NCI-H526 treated with DMSO at 0.1 percent for 48 hours (cell line): ENCODE measurements around the gene BARHL2.

Experiments
- DNase-seq: peaks from one replicate; lab custom pipeline; 2025; lab: John Stamatoyannopoulos, UW

BARHL2 gene

DNA sequence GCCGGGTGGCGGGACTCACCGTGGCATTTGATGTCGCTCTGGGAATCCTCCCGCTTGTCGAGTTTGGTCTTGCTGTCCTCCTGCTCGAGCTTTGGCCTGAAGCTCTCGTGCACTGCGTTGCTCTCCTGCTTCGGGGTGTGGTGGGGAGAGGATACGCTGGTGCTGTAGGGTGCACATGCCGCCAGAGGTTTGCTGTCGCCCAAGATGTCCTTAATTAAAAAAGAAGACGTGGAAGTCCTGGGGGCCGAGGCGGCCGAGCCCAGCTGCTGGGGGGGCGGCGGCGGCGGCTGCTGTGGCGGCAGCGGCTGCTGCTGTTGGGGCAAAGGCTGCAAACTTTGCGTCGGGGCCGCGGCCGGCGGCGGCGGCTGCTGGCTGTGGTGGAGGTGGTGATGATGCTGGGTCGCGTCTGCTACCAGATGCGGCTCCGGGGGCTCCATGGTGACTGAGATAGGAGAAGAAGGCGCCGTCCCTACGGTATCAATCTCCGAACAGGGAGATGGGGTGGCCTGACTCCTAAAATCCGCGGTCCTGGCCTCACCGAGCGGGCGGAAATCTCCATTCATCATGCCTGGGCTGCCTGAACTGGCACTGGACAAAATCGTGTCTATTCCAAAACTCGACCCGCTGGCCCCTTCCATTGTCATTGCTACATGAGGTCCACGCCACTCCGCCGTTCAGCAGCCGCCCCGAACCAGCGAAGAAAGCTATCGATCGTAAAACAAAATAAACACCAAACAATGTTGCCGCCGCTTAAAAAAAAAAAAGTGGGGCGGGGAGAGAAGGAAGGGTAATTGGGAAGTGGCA is at the start of gene BARHL2:
Gene BARHL2 (minus strand): TSS at position 751 of the 804 bp plus-strand sequence. CDS start 107 bp downstream, at position 644.
- no peak for DNase-seq

DNA sequence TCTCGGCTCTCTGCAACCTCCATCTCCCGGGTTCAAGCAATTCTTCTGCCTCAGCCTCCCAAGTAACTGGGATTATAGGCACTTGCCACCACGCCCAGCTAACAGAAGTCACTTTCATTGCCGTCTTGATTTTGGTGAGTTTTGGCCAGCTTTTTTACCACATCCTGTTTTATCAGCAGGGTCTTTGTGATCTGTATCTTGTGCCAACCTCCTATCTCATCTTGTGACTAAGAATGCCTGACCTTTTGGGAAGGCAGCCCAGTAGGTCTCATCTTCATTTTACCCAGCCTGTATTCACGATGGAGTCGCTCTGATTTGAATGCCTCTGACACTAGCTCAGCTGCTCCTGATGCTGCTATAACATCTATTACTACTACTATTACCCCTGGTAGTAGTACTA is 46.8 kb upstream of the BARHL2 start:
- DNase-seq, result no peak

DNA sequence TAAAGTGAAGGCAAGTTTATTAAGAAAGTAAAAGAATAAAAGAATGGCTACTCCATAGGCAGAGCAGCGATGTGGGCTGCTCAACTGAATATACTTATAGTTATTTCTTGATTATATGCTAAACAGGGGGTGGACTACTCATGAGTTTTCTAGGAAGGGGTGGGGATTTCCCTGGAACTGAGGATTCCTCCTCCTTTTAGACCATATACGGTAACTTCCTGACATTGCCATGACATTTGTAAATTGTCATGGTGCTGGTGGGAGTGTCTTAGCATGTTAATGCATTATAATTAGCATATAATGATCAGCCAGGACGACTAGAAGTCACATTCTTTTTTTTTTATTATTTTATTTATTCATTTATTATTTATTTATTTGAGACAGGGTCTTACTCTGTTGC is 46.4 kb upstream of the BARHL2 start:
- DNase-seq, result no peak

DNA sequence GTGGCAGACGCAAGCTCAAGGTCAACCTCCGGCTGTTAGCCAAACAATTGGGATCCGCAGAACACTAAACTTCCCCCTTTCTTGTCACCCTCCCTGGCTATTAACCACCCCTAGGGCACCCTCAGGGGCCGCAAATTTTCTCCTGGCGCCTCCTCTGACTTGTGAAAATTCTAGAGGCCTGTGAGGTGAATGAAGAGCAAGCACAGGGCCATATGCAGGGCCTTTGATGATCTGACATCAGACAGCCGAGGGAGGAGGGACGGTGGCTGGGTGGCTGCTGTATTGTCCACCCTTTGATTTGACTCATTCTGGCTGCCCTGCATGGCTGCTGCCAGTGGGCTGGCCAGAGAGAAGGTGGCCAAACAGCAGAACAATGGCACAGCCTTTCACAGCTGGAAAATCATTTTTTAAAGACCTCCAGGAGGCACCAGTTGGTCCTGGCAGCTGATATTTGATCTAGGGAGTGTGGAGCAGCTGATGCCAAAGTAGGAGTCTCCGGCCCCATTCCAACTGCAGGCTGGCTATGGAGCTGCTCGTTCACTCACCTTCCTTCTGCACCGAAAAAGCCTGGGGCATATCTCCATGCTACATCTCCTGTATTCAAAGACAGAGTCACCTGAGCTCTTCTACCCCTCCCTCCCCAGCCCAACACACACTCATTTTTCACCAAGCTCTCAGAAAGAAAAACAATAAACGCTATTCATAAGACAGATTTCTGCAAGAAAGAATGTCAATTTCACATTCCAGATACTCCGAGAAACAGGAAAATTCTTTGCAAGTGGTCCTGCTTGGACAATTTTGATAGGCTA is 44.9 kb upstream of the BARHL2 start:
- peak; percentile 85 for DNase-seq

DNA sequence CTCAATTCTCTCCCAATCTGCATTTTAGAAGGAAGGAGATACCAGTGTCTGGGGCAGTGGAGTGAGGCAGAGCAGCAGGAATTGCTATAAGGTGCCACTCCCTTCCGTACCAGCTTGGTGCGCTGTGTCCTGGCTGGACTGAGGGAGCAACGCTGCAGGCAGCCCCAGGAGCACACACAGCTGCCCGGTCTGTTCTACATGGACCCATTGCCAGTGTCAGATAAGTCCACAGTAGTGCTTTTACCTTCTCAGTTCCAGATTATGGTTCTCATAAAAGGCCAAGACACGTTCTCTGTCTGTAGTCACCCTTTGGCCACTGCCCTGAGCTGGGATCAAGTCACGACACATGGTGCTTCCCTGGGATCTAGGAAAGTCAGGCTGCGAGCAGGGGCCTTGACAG is 44.1 kb upstream of the BARHL2 start:
- DNase-seq, result no peak

DNA sequence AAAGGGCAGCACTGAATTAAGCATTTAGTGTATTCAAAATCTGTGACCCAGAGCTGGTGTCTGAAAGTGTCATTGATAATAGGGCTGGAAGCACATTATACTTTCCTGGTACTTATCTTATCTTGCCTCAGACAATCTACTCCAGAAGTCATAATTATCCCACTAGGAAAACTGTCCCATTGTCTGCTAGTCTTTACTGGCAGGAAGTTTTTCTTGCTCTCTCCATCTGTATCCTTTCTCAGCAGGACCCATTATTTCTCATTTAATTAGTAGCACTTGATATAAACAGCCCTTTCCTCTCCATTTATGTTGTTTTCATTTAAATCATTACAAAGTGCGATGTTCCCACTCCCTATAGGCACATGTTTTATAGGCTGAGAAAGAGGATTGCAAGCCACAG is 36.5 kb upstream of the BARHL2 start:
- no peak for DNase-seq

DNA sequence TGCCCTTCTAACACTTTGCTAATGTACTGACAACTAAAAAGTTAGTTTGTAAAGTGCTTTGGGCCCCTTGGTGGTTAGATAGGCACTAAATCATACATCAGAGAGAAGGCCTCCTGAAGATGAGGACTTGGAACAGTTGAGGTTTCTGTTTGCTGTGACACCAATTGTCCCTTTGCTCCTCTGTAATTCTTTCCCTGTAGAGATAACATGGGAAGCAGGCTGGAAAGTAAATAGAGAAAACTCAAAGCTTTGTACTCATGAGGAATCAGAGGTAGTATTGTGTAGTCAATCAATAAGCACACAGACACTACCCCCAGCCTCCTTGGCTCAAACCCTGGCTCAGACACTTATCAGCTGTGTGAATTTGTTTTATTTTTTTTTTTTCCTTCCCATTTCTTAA is 31.6 kb upstream of the BARHL2 start:
- no peak for DNase-seq

DNA sequence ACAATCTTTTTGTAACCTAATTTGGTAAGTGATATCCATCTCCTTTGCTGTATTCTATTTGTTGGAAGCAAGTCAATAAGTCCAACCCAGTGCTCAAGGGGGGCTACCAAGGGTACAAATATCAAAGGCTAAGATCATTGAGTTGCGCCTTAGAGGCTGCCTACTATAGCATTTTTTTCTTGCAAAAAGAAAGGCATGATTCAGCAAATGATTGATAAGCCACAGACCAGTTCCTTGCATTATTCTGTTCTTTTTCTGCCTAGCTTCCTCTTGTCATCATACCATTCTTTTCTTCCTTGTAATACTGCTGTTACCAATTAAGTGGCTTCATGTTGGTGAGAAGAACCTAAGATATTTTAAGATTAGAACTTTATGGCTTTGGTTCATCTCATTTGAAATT is 29.8 kb upstream of the BARHL2 start:
- DNase-seq, result no peak

DNA sequence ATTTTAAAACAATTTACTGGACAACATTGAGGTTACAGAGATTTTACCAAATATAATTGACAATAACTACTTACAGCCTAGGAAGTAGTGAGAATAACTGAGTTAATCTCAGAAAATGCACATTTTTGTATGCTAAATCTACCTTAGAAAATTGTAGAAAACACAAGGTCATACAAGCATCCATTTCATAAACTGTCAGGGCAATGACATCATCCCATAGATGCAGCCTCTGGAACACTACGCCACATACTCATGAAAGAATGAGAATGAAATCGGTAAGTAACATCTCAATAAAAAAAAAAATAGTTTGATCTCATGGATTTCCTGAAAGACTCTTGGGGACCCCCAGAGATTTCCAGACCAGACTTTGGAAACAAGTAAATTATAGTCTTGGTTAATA is 28.9 kb upstream of the BARHL2 start:
- no peak for DNase-seq

DNA sequence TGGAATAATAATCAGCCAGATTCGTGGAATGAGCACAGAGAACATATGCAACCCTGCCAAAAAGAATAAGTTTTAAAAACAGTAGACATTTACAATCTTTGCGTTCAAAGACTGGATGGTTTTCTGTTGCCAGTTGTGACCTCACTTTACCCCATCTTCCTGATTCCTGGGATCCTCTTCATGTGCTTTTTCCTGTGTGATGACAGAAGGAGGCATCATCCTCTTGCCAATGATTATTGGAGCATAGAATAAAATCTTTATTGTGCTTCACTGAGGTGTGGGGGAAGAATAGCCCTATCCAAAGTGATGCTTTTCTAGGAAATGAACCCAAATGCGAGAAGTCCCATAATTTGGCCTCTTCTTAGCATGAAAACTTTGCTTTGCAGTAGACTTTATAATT is 15.0 kb upstream of the BARHL2 start:
- DNase-seq, result no peak

DNA sequence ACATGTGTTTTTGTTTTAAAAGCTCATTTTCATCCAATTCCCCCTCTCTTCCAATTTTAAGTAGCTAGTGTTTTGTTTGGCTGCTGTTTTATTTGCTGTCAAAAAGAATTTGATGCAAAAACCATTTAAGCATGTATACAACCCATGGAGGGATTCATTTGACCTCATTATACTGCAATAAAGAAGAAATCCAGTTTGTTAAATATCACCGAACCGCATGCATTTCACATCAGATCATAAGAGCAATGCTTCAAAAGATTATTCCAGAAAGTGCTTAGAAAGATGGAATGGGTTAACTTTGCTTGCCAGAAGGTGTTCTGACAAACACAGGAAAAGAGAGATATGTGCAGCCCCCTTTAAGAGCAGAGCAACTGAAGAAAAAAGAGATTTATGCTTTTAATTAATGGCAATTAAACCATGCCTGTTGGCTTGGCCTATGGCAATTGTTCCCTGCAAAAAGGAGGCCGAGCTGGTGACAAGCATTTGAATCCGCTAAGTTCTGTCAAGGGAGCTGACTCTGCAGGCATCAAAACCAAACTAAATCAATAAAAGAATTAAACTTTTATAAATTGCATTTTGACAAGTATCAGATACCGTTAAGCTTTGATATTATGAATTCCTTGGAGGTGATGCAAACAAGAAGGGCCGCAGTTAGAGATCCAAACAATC is 14.4 kb upstream of the BARHL2 start:
- no peak for DNase-seq

DNA sequence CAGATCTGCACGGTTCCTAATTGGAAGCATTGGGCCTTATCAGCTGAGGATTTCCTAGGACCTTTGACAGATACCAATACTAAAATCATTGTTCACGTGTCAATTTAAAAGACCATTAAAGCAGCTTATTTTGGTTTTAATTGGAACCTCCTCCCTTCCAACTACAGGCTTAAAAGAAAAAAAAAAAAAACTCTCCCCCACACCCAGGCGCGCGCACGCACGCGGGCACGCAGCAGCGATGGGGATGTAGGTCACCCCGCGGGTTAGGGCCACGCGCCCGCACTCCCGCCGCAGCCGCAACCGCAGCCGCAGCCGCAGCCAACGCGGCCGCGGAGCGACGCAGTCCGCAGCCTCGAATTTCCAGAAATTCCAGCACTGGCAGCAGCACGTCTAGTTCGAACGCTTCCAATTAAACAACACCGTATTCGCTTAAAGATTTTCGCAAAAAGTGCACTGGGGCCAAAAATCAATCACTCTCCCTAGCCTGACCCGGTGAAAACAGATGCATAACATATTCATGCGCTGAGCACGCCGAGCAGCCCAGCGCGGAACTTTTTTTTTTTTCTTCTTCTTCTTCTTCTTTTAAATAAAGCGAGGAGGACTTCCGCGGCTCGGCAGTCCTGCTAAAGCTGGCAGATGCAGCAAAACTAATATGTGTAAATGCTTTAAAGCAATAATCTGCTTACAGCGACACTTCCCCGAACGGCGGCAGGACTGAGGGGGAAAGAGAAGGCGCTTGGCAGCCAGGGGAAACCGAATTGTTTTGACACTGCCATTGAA is 13.3 kb upstream of the BARHL2 start:
- peak; percentile 18 for DNase-seq

DNA sequence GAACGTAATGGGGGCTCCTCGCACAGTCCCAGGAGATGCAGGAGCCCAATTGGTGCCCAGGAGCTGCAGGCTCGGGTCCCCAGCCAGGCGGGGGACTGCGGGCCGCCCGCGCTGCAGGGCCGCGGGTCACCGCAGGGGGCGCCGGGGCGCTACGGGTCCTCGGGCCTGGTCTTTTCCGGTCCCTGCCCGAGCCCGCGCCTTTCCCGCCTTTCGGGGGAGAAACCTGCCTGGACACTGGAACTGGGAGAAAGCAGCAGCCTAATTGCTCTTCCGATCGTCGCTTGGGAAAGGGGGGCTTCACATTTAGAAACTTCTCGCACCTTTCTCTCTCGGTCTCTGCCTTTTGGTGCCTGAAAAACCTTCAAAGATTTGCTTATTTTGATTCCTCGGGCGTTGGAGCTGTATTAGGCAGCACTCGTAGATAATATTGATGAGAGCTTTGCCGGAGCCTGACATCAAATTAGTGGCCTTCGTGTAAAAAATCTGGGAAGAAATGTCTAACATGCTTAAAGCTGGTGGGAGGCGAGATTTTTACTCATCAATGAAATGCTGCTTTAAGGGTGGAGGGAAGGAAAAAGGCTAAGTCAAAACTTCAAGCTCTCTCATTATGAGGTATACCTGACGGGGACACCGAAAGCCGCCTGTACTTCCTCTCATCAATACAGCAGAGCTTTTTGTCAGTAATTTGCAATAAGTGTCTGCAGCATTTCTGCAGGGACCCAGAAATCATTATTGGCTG is 12.6 kb upstream of the BARHL2 start:
- peak; percentile 36 for DNase-seq

DNA sequence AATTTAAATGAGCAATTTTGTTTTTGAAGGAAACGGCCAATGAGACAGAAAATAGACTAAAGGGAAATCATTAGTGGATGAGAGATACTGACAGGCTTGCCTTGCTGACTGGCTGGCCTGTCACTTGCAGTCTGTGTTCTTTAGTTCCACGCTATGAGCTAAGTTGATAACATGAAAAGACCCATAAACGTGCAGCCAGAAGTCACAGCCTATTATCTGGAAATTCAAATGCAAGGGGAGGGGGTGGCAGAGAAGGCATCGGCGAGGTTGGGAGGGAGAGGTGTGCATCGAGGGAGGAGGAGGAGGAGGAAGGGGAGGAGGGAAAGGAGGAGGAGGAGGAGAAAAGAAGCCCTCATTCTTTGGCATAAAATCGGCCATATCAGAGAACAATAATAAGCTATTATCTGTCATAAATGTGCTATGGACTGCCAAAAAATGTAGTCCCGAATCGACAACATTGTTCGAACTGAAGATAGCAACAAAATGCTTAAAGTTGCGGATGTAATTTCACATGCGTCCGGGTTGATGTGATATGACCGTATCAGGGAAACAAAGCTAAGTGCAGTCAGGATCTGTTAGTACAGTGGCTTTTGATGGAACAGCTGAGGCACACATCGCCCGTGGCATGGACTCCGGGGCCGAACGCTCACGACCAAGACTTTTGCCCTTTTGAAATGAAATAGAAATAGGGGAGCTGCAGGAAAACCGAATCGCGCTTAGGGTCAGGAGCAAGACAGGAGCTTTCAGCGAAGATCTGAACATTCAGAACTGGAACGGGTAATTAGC is 11.6 kb upstream of the BARHL2 start:
- DNase-seq, result no peak

DNA sequence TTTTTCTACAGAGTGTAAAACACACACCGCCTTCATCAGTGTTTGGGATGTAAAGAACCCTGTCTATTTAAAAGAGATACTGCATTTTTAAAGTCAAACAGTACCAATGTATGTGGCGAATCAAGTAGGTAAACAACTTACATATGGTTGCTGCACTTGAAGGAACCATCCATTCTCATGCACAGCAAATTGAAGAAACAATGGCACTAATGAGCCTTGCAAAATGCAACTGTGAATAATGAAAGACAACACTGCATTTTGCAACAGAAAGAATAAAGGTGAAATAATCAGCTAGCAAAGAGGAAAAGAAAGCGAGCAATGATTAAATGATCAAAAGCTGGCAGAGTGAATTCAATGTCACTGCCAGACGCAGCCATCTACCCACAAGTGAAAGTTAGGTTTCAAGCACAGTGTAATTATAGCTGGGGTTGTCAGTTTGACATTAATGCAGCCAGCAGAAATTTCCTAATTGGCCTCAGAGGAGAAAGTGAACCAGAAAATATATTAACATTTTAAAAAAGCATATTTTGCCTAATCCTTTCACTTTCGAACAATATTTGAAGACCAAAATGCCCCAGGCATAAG is 10.9 kb upstream of the BARHL2 start:
- no peak for DNase-seq

DNA sequence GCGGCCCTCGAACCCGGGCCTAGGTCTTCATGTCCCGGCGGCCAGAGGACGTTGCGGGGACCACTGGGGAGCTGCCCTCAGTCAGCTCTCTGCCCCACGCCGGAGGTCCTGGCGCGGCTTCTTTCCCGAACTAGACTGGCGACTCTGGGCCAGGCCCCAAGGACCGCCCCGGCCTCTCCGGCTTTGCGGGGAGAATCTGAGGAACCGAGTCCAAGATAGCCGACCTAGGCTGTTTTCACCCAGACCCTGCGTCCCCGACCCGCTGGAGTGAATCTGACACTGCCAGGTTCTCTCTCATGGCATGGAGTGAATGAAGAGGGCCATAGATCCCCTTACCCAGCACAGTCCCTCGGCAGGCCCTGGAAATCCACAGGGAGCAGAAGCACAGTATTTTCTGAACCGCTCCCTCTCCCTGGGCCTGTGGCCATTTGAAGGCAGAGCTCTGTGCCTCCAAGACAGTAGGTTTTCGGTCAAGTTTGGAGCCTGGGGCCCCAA is 9.9 kb upstream of the BARHL2 start:
- DNase-seq, result no peak

DNA sequence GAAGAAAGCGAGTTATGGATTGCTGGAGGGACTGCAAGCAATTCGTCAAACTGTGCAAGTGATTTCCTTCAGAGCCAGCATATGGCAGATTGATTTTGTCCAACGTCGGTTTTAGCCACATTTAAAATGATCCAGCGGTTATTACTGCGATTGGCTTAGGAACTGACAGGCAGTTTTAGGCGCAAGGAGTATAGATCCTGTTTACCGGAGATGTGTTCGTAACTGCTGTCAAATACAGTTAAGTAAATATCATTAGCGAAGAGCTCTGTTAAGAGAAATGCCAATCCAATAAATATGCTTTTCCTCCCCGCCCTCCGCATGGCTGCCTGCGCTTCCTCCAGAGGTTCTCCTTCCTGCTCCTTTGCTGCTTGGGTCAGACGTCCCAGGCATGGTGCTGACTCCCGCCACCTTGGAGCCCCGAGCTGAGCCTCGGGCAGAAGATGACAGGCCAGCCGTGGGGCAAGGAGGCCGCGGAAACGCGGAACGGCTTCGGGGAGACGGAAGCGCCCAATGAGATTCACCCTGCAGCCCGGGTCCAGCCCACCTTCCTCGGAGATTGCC is 9.4 kb upstream of the BARHL2 start:
- DNase-seq, result no peak

DNA sequence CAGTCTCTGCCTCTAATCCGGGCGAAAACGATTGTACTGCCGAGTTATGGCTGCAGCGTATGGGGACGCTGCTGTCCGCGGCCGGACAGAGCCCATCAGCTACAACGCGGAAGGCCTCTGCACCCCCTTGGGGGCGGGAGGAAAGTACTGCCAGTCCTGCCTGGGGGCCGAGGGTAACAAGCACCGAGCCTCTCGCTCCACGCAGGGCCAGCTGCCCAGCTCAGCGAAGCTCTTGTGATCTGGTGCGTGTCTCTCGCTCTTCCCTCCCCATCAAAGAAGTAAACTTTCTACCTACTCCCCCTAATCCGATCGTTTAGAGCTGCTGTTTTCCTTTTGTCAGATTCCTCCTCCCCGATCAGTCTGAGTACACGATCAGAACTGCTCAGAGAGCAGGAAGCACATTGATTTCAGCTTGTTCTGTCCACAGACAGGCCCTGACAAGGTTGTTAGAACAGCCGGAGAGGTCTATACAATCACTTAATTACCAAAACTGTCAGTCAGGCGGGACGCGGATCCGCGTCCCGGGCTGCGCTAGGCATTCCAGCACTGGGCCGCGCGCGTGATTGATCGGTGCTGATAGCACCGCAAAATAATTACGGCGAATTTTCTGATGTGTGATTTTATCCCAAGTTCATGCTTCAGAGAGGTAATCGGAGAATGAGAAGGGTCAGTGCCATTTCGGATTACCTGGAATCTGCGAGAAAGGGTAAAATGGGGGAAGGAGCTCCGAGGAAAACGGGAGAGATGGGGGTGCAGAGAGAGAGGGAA is 8.7 kb upstream of the BARHL2 start:
- DNase-seq, result no peak
